LNCaP clone FGC (cell line): ENCODE data around the gene LRP10.
A peak's percentile ranks its signal among the peaks of the same experiment; 100 is the strongest.

Experiments
- DNase-seq: peaks from one replicate; pipeline ENCODE4 v3.0.0-alpha.2; 2011; ENCODE audit warnings: low read depth
- H3K4me3 ChIP-seq: 2 replicates; pipeline ENCODE4 v1.5.1; 2011; ENCODE audit warnings: mild to moderate bottlenecking, low read depth, low read length, control low read depth
- CTCF ChIP-seq: IDR thresholded peaks from 2 replicates; pipeline ENCODE4 v1.5.1; 2012; ENCODE audit warnings: mild to moderate bottlenecking; ENCODE audit not compliant: control insufficient read depth, insufficient read depth; ENCODE audit errors: extremely low read depth

Gene LRP10

GRCh38 chr14:22882529-22883172 lies 11.1 kb downstream of the LRP10 start:
- no peak for DNase-seq
- no peak overlapping the region for H3K4me3 ChIP-seq
- no peak for TF ChIP-seq CTCF

GRCh38 chr14:22883173-22883976 lies 11.8 kb downstream of the LRP10 start, which contains the start of gene REM2:
Gene REM2 (plus strand): TSS chr14:22883222. CDS start chr14:22883288, 66 bp downstream.
- H3K4me3 ChIP-seq = no peak within 1 kb of the TSS
- TF ChIP-seq CTCF = no peak

GRCh38 chr14:22884076-22884737 lies 12.7 kb downstream of the LRP10 start:
- no peak for TF ChIP-seq CTCF
- no peak for DNase-seq
- no peak overlapping the region for H3K4me3 ChIP-seq

More at GRCh38 chr14:22883173-22883976, 11.8 kb downstream of the LRP10 start, which contains the start of gene REM2:
- DNase-seq = no peak

GRCh38 chr14:22884738-22885523 lies 13.4 kb downstream of the LRP10 start:
- no peak for TF ChIP-seq CTCF
- no peak for DNase-seq
- no peak overlapping the region for H3K4me3 ChIP-seq

GRCh38 chr14:22885975-22886374 lies 14.4 kb downstream of the LRP10 start:
- peak overlapping the region; percentile 79 for H3K4me3 ChIP-seq
- no peak for DNase-seq
- TF ChIP-seq CTCF = no peak

- TF ChIP-seq CTCF = 0 out of 2 replicates have a peak, but pooled peaks have one; percentile 26
- H3K4me3 ChIP-seq = peak overlapping the region; percentile 79
- peak; percentile 41 for DNase-seq
Observed at GRCh38 chr14:22886500-22887259, 15.1 kb downstream of the LRP10 start.
